AG04449 (cell line): ENCODE results near the gene BDKRB1.

Experiments
- CTCF ChIA-PET: fragments of 350-600 bp; formaldehyde crosslinking; extraction: SDS; loops from one replicate; lab custom pipeline; 2021; ENCODE audit warnings: antibody characterized with exemption; lab: Yijun Ruan, JAX
- POLR2A ChIA-PET: fragments of 400-600, 350-600 bp; formaldehyde crosslinking; extraction: SDS; loops from one replicate; lab custom pipeline; 2020; ENCODE audit warnings: antibody characterized with exemption, inconsistent platforms; lab: Yijun Ruan, JAX
- DNase-seq: peaks from one replicate; pipeline ENCODE4 v3.0.0-alpha.2; 2010; ENCODE audit warnings: low read depth, low spot score
- H3K4me3 ChIP-seq: 2 replicates; pipeline ENCODE4 v1.5.1; 2011; ENCODE audit warnings: low read depth, mild to moderate bottlenecking, control low read depth, low read length
- TF ChIP-seq, protein P1 (sequence below): IDR thresholded peaks from one replicate; pipeline ENCODE4 v1.5.1; 2011; ENCODE audit warnings: mild to moderate bottlenecking, moderate library complexity, low read length, control low read depth, inconsistent platforms; ENCODE audit not compliant: insufficient read depth; ENCODE audit errors: missing control alignments

The BDKRB1 gene

DNA sequence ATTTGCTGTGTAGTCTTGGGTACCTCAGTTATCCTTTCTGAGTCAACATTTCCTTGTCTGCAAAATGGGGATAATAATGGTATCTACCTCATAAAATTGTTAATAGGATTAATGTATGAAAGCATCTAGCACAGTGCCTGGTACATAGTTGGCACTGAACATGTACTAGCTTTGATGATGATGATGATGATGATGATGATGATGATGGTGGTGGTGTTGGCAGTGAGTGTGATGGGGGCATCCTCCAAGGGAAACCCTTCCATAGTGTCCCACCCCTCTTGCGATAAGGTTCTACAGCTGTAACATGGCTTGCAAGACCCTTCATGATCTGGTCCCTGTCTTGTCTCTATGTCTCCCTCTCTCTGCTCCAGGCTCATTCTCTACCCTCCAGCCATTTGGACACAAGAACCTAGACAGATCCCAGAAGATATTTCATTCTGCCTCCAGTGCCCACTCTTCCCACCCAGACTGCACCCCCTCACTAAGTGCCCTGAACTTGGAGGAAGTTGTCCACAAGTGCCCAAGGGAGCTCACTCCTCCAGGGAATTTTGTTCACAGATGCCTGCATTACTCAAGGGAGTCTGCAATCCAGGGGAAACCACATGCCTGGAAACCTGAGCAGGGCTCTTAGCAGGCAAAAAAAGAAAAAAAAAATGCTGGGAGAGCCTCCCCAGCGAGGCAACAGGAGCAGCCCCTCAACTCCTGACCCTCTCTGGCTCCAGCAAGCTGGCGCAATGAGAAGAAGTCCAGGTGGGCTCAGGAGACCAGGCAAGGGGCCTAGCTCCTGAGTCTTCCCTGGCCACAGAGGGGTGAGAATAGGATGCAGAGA lies 10.1 kb upstream of the BDKRB1 start:
- TF ChIP-seq, protein P1, sequence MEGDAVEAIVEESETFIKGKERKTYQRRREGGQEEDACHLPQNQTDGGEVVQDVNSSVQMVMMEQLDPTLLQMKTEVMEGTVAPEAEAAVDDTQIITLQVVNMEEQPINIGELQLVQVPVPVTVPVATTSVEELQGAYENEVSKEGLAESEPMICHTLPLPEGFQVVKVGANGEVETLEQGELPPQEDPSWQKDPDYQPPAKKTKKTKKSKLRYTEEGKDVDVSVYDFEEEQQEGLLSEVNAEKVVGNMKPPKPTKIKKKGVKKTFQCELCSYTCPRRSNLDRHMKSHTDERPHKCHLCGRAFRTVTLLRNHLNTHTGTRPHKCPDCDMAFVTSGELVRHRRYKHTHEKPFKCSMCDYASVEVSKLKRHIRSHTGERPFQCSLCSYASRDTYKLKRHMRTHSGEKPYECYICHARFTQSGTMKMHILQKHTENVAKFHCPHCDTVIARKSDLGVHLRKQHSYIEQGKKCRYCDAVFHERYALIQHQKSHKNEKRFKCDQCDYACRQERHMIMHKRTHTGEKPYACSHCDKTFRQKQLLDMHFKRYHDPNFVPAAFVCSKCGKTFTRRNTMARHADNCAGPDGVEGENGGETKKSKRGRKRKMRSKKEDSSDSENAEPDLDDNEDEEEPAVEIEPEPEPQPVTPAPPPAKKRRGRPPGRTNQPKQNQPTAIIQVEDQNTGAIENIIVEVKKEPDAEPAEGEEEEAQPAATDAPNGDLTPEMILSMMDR, result no peak
- ChIA-PET POLR2A (interaction anchor here (0.6 to 1.3 kb wide), 4 partner anchors 13 to 99 kb away, joined by 3 to 5 read pairs (median 3); partner anchors contain the start of gene BDKRB2), CTCF (interaction anchor here (1.0 to 2.0 kb wide), 6 partner anchors 10 to 145 kb away, joined by 3 to 12 read pairs (median 4); partner anchors contain the start of gene BDKRB1)
- DNase-seq, result no peak
- H3K4me3 ChIP-seq, result no peak overlapping the region

DNA sequence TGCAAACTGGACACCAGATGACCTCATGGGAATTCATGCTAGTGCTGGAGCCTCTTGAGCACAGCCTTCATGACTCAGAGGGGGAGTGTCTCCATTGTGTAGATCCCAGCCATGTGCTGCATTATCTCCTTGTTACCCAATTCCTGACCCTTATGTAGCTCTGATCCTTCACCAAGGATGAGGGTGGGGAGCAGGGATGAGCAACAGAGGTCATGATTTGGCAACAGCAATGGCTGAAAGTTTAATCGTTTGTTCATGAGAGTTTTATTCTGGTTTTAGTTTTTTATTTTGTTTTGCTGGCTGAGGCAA lies 9.5 kb upstream of the BDKRB1 start:
- POLR2A ChIA-PET, result interaction anchor here (0.6 to 1.3 kb wide), 5 partner anchors 9 to 100 kb away, joined by 3 to 5 read pairs (median 3); partner anchors contain the start of genes BDKRB1 and BDKRB2
- H3K4me3 ChIP-seq, result no peak overlapping the region
- peak; percentile 94 for DNase-seq
- TF ChIP-seq, protein P1, result no peak
- CTCF ChIA-PET, result interaction anchor here (0.7 to 2.0 kb wide), 7 partner anchors 9 to 146 kb away, joined by 3 to 12 read pairs (median 4); partner anchors contain the start of gene BDKRB1

DNA sequence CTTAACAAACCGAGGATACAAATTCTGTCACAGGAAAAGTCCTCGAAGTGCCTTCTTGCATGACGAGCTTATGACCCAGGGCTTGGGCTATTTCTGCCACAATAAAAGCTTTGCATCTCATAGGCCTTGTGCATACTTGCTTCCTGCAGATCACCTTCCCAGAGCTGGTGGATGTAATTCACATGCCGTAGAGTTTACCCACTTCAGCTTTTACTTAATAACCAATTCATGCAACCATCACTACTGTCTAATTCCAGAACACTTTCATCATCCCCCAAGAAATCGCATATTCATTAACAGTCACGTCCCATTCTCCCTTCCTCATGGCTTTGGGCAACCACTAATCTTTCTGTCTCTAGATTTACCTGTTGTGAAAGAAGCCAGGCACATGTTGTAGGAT lies 9.0 kb upstream of the BDKRB1 start:
- CTCF ChIA-PET, result interaction anchor here (0.7 to 2.0 kb wide), 7 partner anchors 9 to 148 kb away, joined by 3 to 12 read pairs (median 4); partner anchors contain the start of gene BDKRB1
- POLR2A ChIA-PET, result interaction anchor here (1.1 to 1.3 kb wide), 2 partner anchors 9 to 22 kb away, joined by 3 read pairs; partner anchors contain the start of gene BDKRB1
- no peak for DNase-seq
- no peak overlapping the region for H3K4me3 ChIP-seq
- TF ChIP-seq, protein P1, result no peak

DNA sequence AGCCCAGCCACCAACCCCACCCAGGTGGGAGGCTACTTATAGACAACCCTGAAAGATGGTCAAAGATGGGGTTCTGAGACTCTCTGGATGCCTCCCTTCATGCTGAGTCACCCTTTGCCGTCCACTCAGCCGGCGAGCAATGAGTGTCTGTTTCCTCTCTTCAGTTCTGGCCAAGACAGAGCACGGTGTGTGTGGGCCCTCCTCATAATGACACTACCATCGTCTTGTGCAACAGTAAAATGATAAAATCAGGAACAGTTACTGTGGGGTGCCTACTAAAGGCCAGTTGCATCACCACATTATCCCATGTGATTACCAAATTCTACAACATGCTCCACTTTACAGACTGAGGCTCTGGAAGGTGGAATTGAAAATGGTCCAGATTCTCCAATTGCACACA lies 7.0 kb upstream of the BDKRB1 start:
- CTCF ChIA-PET, result no interaction called here
- POLR2A ChIA-PET, result no interaction called here
- DNase-seq, result peak; percentile 91
- no peak overlapping the region for H3K4me3 ChIP-seq
- TF ChIP-seq, protein P1, result no peak

DNA sequence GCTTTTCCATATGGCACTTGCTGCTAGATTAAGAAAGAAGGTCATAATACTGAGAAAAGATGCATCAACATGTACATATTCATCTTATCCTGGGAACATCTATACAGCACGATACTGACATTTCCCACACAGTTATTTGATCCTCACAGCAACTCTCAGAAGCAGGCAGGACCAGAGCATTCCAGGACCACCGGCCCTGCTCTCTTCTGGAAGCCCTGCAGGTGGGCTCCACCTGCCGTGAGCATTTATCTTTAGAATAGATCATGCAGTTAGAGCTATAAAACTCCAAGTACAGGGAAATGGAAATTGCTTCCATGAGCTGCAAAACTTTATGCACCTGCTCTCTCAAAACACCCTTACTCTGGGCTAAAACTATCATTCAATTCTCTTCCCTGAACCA lies 5.5 kb upstream of the BDKRB1 start:
- ChIA-PET POLR2A (no interaction called here), CTCF (interaction anchor here (1.5 to 9.9 kb wide), 3 partner anchors 23 to 152 kb away, joined by 5 to 73 read pairs (median 36); no protein-coding TSS in a partner anchor)
- TF ChIP-seq, protein P1, result no peak
- no peak for DNase-seq
- H3K4me3 ChIP-seq, result no peak overlapping the region

DNA sequence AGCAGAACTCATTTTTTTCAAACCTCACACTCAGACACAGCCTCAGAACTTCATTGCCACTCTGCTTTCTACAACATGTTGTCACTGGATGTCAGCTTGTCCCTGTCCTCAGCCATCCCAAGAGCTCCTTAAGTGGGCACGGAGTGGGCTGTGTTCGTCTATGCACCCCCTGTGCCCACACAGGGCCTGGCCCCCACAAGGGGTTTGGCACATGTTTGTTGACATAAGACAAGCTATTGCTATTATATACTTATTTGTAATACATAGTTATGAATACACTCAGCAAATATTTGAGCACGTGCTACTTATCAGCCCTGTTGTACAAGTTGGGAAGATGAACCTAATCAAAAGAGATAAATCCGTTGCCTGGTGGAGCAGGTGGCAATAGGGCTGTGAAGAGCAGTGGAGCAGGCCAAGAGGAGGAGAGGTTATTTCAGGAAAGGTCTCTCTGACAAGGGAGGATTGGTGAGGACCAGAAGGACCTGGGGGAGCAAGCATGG lies 4.3 kb upstream of the BDKRB1 start:
- CTCF ChIA-PET, result interaction anchor here (1.5 to 9.9 kb wide), 3 partner anchors 22 to 153 kb away, joined by 5 to 73 read pairs (median 36); no protein-coding TSS in a partner anchor
- TF ChIP-seq, protein P1, result no peak
- no peak for DNase-seq
- POLR2A ChIA-PET, result interaction anchor here (0.6 to 0.7 kb wide), 2 partner anchors 26 to 1134 kb away, joined by 3 to 4 read pairs; no protein-coding TSS in a partner anchor
- no peak overlapping the region for H3K4me3 ChIP-seq
